Type B pancreatic cell (in vitro differentiated cells): ENCODE measurements around the gene SLC46A1. TPM values are rescaled to one million over a fixed set of nuclear protein-coding genes. Genes with fewer than 3 reads are reported as not detected.

Source experiments
- DNase-seq: peaks from one replicate; pipeline ENCODE4 v3.0.0; 2021; ENCODE audit warnings: mixed read lengths; ENCODE audit not compliant: unreplicated experiment; ENCODE audit errors: extremely low spot score
- H3K27ac Mint-ChIP-seq: 2 replicates; pipeline ENCODE4 v1.8.0; 2021; ENCODE audit warnings: mild to moderate bottlenecking, mixed read lengths
- H3K27me3 Mint-ChIP-seq: 2 replicates; pipeline ENCODE4 v1.8.0; 2021; ENCODE audit warnings: mixed read lengths
- H3K36me3 Mint-ChIP-seq: 2 replicates; pipeline ENCODE4 v1.8.0; 2021; ENCODE audit warnings: mixed read lengths
- H3K4me1 Mint-ChIP-seq: one replicate; pipeline ENCODE4 v1.8.0; 2021; ENCODE audit warnings: mixed read lengths; ENCODE audit not compliant: unreplicated experiment
- H3K4me3 Mint-ChIP-seq: 2 replicates; pipeline ENCODE4 v1.8.0; 2021; ENCODE audit warnings: mild to moderate bottlenecking, mixed read lengths
- H3K9me3 Mint-ChIP-seq: 2 replicates; pipeline ENCODE4 v1.8.0; 2021; ENCODE audit warnings: mixed read lengths
- CTCF ChIP-seq: fragments of 200-600 bp; sonication (generic); conservative IDR thresholded peaks from 2 replicates; pipeline ENCODE4 v1.5.0; 2021; ENCODE audit warnings: antibody characterized with exemption, mild to moderate bottlenecking
- total RNA-seq: library from RNA; stranded (reverse); gene quantifications from 2 replicates; pipeline ENCODE4 v1.2.1, GENCODE V29; 2021; ENCODE audit warnings: low replicate concordance

The SLC46A1 gene
- total RNA-seq, 1 donor from 2014 or later, result 21.9 TPM

GRCh38 chr17:28371245-28372202, 34.5 kb downstream of the SLC46A1 start, which contains the start of gene SARM1:
Gene SARM1, plus strand, starts transcription at chr17:28371694. Its CDS starts 339 bp downstream, at chr17:28372033.
- Mint-ChIP-seq H3K27me3 (peaks cover 14% of the 10 kb centered on the region), H3K9me3 (no peaks in the 10 kb centered on the region), H3K4me3 (peak within 1 kb of the TSS; percentile 92), H3K4me1 (peaks cover 28% of the 10 kb centered on the region), H3K36me3 (peaks cover 4% of the 10 kb centered on the region), H3K27ac (peak within 1 kb of the TSS; percentile 91)
- TF ChIP-seq CTCF, result no peak
- DNase-seq, result peak; percentile 92

- Mint-ChIP-seq H3K4me1 (peaks cover 28% of the 10 kb centered on the region), H3K9me3 (no peaks in the 10 kb centered on the region), H3K36me3 (peaks cover 4% of the 10 kb centered on the region), H3K27ac (peak overlapping the region; percentile 91), H3K27me3 (peaks cover 14% of the 10 kb centered on the region), H3K4me3 (peak overlapping the region; percentile 92)
- no peak for DNase-seq
- no peak for TF ChIP-seq CTCF
Measured at GRCh38 chr17:28370744-28371103, 35.3 kb downstream of the SLC46A1 start.

- Mint-ChIP-seq H3K9me3 (no peaks in the 10 kb centered on the region), H3K27me3 (peaks cover 14% of the 10 kb centered on the region), H3K27ac (peak within 1 kb of the TSS; percentile 91), H3K4me1 (peaks cover 28% of the 10 kb centered on the region), H3K4me3 (peak within 1 kb of the TSS; percentile 92), H3K36me3 (peaks cover 4% of the 10 kb centered on the region)
- no peak for DNase-seq
- no peak for TF ChIP-seq CTCF
Measured at GRCh38 chr17:28370035-28370743, 35.8 kb downstream of the SLC46A1 start, which contains the start of gene VTN. Gene VTN, minus strand, starts transcription at chr17:28370307. Its CDS starts 104 bp downstream, at chr17:28370203.

GRCh38 chr17:28369684-28370034, 36.4 kb downstream of the SLC46A1 start:
- Mint-ChIP-seq H3K4me3 (peak overlapping the region; percentile 79), H3K27me3 (peaks cover 12% of the 10 kb centered on the region), H3K36me3 (peaks cover 4% of the 10 kb centered on the region), H3K27ac (peak overlapping the region; percentile 91), H3K9me3 (no peaks in the 10 kb centered on the region), H3K4me1 (peaks cover 28% of the 10 kb centered on the region)
- no peak for DNase-seq
- no peak for TF ChIP-seq CTCF

- Mint-ChIP-seq H3K27me3 (peaks cover 12% of the 10 kb centered on the region), H3K4me1 (peaks cover 28% of the 10 kb centered on the region), H3K4me3 (no peak overlapping the region), H3K9me3 (no peaks in the 10 kb centered on the region), H3K27ac (no peak overlapping the region), H3K36me3 (peaks cover 4% of the 10 kb centered on the region)
- DNase-seq, result no peak
- no peak for TF ChIP-seq CTCF
Measured at GRCh38 chr17:28368915-28369683, 36.9 kb downstream of the SLC46A1 start.
